Glomerular visceral epithelial cell (primary cell): ENCODE results near the gene SLAIN2.
"Not testable (repeated sequence)": the region's sequence is repeated elsewhere in the genome, so short reads cannot be mapped to it uniquely, and the experiment has no call there.

ENCODE experiments used
- DNase-seq: peaks from one replicate; pipeline ENCODE4 v3.0.0-alpha.2; 2016; ENCODE audit errors: extremely low spot score

Gene SLAIN2

DNA sequence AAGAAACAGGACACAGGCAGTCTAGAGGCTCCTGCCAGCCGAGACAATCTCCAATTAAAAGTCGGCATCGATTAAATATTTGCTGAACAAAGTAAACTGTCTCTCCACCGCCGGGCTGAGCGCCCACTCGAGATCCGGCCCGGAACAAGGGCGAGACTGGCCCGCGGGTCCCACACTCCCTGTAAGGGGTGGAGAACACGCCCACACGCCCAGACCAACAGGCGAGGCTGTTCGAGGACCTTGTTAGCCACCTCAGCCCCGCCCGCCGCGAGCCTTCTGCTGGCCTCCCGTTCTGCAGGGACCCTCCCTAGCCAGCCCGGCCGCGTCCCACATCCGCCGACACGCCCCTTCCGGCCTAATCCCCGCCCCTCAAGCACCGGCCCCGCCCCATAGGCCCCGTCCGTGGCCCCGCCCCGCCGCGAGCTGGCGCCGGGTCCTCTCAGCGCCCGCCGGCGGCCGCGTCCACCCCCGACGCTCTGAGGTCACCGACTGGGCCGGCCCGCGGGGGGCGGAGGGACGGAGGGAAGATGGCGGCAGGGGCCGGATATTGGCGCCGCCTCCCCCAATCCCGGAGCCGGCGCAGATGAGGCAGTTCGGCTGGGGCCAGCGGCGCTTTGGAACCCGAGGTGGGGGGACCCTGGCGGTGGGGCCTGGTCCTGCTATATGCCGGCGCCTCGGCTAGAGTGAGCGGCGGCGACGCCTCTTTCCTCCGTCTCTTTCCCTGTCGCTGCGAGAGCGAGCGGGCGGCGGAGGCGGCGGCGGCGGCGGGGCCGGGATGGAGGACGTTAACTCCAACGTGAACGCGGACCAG lies at the start of gene SLAIN2:
SLAIN2 (plus strand) TSS at position 565 of the 811 bp plus-strand sequence; CDS start at position 776, 211 bp downstream.
- DNase-seq = peak; percentile 99

DNA sequence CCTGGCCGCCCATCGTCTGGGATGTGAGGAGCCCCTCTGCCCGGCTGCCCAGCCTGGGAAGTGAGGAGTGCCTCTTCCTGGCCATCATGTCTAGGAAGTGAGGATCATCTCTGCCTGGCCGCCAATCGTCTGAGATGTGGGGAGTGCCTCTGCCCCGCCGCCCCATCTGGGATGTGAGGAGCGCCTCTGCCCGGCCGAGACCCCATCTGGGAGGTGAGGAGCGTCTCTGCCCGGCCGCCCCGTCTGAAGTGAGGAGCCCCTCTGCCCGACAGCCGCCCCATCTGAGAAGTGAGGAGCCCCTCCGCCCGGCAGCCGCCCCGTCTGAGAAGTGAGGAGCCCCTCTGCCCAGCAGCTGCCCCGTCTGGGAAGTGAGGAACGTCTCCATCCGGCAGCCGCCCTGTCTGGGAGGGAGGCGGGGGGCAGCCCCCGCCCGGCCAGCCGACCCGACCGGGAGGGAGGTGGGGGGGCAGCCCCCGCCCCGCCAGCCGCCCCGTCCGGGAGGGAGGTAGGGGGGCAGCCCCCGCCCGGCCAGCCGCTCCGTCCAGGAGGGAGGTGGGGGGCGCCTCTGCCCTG lies 49.0 kb upstream of the SLAIN2 start:
- not testable (repeated sequence) for DNase-seq

DNA sequence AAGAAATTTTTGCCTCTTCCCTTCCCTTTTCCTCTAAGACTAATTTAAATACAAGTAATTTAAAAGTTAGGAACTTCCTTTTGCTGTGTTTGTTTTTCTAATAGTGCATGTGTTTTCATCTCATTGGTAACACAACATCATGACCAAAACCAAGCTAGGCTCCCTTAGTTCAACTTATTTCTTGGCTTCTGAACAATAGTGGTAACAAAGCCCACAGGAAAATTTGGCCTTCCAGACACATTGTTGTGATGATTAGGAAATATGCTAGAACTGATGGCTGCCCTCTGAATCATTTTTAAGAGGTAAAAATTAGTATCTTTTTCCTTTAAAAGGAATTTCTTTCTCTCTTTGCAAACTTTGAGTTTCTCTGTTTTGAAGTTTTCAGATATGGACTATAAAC lies 46.2 kb upstream of the SLAIN2 start:
- no peak for DNase-seq

DNA sequence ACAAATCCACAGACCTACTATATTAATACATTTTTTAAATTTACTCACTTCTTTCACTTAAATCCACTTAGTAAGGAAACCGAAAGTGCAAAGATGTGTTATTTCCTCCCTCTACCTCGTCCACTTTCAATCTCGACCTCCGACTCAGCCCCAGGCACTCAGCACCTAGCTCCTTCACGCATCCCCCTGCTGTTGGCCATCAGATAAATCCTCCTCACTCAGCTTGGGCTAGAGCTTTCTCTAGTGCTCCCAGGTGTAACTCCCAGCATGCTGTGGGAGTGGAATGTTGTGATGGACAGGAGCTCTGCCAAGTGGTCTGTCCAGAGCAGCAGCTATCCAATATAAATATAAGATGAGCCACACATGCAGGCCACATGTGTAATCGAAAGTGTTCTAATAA lies 45.0 kb upstream of the SLAIN2 start:
- no peak for DNase-seq

DNA sequence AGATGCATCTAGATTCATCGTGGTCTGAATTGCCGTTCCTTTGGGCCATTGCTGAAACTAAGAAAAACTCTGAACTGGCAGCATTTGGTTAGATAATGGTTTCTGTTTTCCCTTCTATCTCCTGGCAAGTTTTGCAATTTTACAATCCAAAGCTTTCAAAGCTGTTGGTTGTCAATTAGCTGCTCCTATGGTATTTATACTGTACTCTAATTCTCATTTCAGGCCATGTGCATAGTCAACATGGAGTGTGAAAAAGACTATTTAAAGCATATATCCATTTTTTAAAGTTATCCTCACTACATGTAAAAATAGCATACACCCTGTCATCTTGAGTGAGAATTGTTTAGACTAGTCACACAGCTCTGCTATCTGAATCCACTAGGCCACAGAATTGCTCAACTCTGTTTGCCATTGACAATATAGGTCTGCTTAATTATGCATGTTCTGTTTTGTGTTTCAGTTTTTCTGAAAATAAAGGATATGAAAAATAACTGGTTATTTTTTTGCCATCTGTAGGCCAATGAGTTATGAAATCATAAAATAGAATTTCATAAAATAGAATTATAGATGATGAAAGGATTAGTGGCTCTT lies 44.0 kb upstream of the SLAIN2 start:
- no peak for DNase-seq

DNA sequence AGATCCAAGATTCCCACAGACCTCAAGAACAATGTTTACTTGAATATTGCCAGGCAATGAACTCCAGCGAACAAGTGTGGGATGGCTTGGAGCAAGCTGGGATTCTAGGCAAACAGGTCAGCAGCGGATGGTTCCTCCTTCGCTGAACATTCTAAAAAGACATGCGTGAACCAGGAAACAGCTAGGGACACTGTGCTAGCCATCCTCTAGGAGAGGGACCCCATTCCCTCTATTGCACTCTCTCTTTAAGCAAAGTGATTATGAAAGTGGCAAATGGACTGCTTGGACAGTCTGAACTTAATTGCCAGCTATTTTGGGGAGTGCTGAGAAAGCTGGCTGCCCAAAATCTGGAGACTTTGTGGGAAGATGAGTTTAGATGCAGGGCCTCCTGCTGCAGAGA lies 41.8 kb upstream of the SLAIN2 start:
- no peak for DNase-seq

DNA sequence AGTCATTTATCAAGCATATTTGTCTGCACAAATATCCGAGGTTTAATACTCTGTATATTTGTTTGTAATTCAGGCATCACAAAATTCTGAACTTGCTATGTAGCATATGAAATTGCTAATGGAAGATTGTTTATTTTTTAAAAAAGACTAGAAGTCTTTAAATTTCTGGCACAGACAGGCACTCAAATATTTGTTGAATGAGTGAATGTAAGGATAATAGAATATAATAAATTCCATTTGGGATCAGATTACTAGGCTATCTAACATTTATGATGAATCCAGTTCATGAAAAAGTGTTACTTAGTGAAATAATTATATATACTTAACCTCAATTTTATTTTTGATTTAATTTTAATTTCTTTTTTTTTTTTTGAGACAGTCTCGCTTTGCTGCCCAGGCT lies 41.3 kb upstream of the SLAIN2 start:
- DNase-seq = no peak

DNA sequence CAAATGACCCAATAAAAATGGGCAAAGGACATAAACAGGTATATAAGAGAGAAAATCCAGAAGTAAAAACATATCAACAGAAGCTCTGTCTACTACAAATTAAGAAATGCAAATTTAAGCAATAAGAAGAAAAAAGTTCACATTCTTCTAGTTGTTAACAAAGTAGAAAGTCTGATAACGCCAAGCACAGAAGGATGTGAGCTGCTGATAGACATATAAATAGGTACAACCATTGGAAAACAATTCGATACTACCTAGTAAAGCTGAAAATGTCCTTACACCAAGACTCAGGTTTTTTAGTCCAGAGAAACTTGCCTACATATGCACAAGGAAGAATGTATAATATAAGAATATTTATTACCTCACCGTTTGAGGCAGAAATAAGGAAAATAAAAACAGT lies 35.8 kb upstream of the SLAIN2 start:
- no peak for DNase-seq

DNA sequence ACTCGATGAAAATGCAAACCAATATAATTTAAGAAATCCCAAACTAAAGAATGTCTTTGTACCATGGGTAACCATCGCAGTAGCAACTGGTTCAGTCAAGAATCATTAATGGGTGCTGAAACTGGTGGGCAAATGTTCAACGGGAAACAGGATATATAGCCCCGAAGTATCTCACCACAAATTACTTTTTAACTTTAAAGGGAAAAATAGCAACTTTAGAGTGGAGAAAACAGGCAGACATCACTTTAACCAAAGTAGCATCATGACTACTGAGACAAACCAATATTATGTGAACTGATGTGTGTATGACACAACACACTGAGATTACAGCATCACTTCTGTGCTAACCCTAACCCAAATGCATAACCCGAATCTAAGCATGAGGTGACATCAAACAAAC lies 33.8 kb upstream of the SLAIN2 start:
- peak; percentile 30 for DNase-seq

DNA sequence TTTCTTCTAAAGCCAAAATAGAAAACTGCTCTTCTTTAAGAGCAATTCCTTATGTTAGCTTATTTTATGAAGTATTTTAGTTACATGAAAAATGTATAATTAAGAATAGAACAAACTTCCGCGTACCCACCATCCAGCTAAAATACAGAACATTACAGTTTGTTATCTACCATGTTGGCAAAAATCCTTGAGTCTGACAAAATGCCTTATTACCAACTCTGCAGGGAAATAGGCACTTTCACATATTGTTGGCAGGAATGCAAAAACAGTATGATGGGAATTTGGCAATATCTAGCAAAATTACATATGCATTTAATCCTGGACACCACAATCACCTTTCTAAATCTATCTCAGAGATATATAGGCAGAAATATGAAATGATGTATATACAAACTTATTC lies 32.4 kb upstream of the SLAIN2 start:
- no peak for DNase-seq

DNA sequence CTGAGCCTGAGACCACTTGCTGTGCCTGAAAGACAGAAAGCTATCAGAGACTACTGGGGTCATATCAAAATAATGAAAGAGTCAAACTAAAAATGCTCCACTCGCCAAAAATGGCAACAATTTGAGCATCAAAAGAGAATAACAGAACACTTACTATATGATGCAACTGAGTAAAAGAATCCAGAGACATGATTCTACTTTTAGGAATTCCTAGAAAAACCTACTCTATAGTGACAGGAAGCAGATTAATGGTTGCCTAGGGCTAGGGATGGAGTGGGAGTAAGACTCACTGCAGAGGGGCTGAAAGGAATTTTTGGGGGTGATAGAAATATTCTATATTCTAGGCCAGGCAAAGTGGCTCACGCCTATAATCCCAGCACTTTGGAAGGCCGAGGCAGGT lies 29.4 kb upstream of the SLAIN2 start:
- no peak for DNase-seq

DNA sequence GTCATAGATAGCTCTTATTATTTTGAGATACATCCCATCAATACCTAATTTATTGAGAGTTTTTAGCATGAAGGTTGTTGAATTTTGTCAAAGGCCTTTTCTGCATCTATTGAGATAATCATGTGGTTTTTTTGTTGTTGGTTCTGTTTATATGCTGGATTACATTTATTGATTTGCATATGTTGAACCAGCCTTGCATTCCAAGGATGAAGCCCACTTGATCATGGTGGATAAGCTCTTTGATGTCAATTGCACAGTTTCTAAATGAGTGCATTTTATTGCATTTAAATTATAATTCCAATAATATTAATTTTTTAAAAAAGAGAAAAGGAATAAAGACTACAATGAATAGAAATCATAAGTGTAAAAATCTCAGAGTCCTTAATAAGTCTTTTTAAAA lies 26.6 kb upstream of the SLAIN2 start:
- DNase-seq = not testable (repeated sequence)

DNA sequence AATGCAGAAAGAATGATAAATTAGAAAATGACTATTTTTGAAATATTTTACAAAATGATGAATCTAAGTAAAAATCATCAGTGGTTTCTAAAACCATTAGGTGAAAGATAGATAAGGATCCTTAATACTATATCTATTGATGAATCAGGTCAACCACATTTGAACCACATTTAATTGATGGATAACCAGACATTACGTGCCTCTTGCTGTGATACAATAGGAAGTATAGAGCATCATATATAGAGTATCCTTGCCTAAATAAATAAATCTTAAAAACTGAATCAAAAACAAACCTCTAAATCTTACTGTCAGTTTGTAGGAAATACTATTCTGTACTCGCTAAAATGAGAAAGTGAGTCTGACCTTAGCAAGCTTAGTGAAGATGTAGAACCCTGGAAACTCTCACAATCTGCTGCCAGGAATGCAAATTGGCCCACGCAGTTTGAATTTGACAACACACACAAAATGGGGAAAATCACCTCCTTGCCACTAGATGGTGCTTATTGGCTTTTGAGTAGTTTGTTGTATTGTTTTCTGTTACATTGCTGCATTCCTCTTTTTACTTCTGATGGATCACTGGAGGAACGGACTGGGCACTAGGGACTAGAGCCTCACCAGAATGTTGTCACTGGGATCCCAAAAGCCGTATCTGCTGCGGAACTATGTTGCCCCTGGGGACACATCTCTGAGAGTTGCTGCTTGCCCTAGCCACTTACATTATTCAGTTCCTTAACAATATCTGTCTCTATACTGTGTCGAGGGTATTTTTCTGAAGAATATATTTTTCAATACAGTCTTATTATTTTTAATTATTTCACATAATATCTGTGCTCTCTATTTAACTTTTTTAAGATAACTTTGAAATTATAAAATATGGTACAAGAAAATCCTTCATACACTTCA lies 25.4 kb upstream of the SLAIN2 start:
- DNase-seq = peak; percentile 58

DNA sequence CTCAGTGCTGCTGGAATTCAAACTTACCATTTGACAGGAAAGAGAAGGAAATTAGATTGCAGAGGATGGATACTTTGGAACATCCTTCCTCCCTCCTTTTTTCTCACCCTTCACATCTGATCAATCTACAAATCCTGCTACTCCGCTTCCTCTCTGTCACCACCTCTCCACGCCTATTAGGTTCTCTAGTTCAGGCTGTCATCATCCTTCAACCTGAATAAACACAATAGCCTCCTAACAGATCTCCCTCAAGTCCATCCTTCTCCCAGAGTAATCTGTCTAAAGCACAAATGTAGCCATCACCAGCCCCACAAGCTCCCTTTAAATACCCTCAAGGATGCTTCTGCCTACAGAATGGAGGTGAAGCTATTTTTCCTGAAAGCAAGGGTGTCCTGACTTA lies 20.0 kb upstream of the SLAIN2 start:
- no peak for DNase-seq

DNA sequence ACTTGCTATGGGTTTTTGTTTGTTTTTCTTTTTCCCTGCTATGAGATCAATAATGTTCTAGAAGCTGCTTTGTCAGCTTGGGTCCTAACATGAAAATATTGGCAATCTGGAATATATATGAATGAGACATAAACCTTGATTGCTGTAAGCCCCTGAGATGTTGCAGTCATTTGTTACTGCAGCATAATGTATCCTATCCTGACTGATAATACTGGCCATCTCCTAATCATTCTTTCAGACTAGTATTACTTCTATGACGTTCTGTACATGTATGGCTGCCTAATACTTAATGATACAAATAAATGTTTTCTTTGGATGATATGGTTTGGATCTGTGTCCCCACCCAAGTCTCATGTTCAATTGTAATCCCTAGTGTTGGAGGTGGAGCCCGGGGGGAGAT lies 19.3 kb upstream of the SLAIN2 start:
- DNase-seq = no peak

DNA sequence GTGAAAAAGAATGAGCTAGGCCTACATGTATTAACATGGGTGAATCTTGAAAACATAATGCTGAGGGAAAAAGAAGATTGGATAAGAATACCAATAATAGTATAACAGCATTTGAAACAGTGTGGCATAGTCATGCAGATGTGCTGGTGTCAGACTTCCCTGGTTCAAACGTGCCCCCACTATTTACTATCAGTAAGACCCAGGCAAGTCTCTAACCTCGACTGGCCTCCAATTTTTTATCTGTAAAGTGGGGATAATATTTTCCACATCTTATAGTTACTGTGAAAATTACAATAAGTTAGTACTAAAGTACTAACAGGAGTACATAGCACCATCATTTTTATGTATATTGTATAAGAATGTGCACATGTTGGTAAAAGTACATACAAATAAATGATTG lies 17.0 kb upstream of the SLAIN2 start:
- DNase-seq = no peak

DNA sequence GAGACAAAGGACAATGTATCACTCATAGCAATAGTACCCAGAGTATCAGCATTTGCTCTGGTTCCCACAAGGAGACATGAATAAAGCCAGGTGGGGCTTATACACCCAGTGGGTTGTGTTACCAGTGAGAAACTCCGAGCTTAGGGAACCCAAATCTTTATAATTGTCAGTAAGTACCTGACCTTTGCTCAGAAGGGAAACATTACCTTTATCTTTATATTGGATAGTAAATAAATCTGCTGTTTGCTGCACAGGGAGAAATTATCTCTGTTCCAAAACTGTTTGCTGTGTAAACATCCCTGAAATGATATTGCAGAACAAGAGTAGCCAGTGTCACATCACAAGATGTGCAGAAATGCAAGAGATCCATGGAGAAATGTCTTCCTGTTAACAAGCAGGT lies 12.1 kb upstream of the SLAIN2 start:
- no peak for DNase-seq

DNA sequence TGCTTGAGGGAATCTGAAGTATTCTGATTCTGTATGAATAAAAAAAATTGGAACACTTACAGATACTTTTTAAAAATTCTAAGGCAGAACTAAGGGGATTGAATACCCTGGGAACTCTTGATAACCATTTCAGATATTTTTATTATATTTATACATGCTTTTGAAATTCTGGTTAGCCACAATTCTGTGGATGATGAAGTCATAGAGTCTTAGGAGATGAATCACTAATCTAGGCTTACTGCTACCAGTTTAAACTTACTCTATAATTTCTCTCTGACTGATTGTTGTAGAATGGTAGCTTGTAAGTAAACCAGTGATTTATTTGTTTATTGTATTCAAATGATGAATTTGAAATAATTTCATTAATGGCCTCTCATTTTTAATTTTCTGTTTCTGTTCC lies 11.4 kb upstream of the SLAIN2 start:
- peak; percentile 73 for DNase-seq

DNA sequence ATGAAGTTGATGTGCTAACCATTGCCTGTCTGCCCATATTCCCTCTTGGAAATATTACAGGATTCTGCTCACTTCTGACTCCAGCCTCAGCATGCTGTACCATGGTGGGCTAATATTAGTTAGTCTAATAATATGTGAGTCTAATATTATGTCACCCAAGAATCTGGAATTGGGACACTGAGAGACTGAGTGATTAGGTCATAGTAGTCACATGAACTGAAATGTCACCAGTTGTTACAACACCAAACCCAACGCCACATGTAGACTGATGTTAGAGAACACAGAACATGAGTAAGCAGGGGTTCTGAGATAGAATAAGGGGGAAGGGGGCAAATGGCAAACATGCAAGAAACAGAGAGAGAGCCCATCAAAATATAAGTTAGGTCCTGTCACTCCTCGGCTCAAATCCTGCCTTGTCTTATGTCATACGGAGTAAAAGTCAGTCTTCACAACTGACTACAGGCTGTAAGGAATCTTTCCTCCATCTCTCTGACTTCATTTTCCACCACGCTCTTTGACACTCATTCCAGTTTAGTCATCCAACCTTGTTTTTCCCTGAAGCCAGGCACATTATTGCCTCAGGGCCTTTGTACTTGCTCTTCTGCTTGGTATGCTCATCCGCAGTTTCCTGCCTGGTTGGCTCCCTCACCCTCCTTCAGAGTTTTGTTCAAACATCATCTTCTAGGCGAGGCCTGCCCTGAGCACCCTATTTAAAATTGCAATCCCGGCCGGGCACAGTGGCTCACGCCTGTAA lies 9.6 kb upstream of the SLAIN2 start:
- peak; percentile 30 for DNase-seq

DNA sequence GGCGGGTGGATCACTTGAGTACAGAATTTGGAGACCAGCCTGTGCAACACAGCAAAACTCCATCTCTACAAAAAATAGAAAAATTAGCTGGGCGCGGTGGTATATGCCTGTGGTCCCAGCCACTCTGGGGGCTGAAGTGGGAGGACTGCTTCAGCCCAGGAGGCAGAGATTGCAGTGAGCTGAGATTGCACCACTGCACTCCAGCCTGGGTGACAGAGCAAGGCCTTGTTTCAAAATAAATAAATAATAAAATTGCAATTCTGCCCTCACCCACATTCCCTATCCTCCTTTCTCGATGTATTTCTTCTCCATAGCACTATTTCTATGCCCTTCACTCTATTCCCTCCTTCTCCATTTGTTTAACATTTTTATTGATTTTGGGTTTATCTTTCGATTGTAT lies 8.7 kb upstream of the SLAIN2 start:
- DNase-seq = no peak

DNA sequence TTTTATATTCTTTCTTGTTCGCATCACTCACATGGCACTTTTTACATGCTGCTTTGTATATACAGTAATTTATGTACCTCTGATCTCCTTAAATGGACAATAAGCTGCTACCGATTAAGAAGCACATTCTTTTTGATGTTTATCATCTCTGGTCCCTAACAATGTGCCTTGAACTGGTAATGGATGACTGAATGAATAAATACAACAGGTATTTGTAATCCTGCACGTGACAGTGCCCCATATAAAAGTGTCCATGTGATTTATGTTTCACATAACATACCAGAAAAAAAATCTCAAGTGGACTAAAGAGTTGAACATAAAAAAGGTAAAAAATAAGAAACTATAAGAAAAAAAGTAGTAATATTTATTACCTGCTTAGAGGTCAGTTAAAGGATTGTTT lies 7.7 kb upstream of the SLAIN2 start:
- no peak for DNase-seq

DNA sequence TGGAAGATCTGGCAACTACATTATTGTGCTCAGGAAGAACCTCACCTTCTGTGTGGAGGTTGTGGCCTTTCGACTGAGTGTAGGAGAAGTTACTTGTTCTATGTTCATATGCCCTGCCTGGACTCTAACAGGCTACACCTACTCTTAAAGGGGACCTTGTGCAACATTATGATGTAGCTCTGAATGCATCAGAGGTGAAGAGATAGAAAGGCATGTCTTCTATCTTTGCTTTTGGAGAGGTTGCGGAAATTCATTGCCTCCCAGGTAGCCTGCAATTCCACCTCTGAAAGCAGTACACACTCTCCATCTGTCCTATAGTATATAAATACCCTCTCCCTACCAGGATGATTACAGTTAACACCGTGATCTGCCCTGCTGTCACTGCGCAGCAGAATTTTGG lies 7.1 kb upstream of the SLAIN2 start:
- DNase-seq = no peak
